Bronchial epithelial cell (primary cell): ENCODE measurements around the gene KLHL24. TPM values are rescaled to one million over a fixed set of nuclear protein-coding genes. Genes with fewer than 3 reads are reported as not detected.

Experiments
- DNase-seq: peaks from one replicate; pipeline ENCODE4 v3.0.0-alpha.2; 2010; ENCODE audit warnings: low read depth
- FAIRE-seq: peaks from 2 replicates; lab custom pipeline; 2011; peaks lifted over from hg19 to GRCh38; lab: Jason Lieb, UNC
- H3K27me3 ChIP-seq: 2 replicates; pipeline ENCODE4 v1.5.1; 2011; ENCODE audit warnings: low read length; ENCODE audit not compliant: control insufficient read depth, insufficient read depth
- H3K36me3 ChIP-seq: 2 replicates; pipeline ENCODE4 v1.5.1; 2011; ENCODE audit warnings: low read length; ENCODE audit not compliant: control insufficient read depth, insufficient read depth
- H3K4me3 ChIP-seq: 2 replicates; pipeline ENCODE4 v1.5.1; 2011; ENCODE audit warnings: mild to moderate bottlenecking, low read depth, low read length, control low read depth
- total RNA-seq: library from RNA; depleted of rRNA; stranded (reverse); fragments of >200 nt; gene quantifications from 2 replicates; pipeline ENCODE4 v1.2.1, GENCODE V29; 2014
- TF ChIP-seq, protein P1 (sequence below): IDR thresholded peaks from 2 replicates; pipeline ENCODE4 v1.5.1; 2011; ENCODE audit warnings: mild to moderate bottlenecking, moderate library complexity, low read length, control low read depth, inconsistent platforms; ENCODE audit not compliant: insufficient read depth, severe bottlenecking

The KLHL24 gene
- total RNA-seq, 1 donor from 2014 or later: 63.4 TPM

DNA sequence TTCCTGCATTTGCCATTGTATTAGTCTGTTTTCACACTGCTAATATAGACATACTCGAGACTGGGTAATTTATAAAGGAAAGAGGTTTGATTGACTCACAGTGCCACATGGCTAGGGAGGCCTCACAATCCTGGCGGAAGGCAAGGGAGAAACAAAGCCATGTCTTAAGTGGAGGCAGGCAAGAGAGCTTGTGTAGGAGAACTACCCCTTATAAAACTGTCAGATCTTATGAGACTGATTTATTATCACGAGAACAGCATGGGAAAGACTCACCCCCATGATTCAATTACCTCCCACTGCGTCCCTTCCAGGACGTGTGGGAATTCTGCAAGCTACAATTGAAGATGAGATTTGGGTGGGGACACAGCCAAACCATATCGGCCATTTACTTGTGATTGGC lies 90.0 kb downstream of the KLHL24 start:
- H3K36me3 ChIP-seq: peaks cover 15% of the 10 kb centered on the region
- TF ChIP-seq, protein P1, sequence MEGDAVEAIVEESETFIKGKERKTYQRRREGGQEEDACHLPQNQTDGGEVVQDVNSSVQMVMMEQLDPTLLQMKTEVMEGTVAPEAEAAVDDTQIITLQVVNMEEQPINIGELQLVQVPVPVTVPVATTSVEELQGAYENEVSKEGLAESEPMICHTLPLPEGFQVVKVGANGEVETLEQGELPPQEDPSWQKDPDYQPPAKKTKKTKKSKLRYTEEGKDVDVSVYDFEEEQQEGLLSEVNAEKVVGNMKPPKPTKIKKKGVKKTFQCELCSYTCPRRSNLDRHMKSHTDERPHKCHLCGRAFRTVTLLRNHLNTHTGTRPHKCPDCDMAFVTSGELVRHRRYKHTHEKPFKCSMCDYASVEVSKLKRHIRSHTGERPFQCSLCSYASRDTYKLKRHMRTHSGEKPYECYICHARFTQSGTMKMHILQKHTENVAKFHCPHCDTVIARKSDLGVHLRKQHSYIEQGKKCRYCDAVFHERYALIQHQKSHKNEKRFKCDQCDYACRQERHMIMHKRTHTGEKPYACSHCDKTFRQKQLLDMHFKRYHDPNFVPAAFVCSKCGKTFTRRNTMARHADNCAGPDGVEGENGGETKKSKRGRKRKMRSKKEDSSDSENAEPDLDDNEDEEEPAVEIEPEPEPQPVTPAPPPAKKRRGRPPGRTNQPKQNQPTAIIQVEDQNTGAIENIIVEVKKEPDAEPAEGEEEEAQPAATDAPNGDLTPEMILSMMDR: no peak
- H3K27me3 ChIP-seq: no peaks in the 10 kb centered on the region
- FAIRE-seq (peak; percentile 66), DNase-seq (no peak)
- no peak overlapping the region for H3K4me3 ChIP-seq

DNA sequence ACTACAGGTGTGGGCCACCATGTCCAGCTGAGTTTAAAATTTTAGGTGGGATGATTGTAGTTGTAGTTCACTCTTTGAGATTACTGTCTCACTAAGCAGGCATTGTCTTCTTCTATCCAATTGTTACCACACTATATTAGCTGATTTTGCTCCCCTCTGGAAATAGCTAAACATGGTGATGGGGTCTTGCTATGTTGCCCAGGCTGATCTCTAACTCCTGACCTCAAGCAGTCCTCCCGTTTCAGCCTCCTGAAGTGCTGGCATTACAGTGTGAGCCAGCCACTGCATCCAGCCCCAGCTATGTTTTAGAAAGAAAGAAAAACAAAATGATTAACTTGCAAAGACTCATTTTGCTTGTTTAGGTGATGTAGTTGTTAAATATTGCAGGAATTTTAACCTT lies 92.8 kb downstream of the KLHL24 start:
- Histone ChIP-seq H3K36me3 (peaks cover 16% of the 10 kb centered on the region), H3K27me3 (no peaks in the 10 kb centered on the region), H3K4me3 (no peak overlapping the region)
- FAIRE-seq (no peak), DNase-seq (no peak)
- TF ChIP-seq, protein P1: no peak

DNA sequence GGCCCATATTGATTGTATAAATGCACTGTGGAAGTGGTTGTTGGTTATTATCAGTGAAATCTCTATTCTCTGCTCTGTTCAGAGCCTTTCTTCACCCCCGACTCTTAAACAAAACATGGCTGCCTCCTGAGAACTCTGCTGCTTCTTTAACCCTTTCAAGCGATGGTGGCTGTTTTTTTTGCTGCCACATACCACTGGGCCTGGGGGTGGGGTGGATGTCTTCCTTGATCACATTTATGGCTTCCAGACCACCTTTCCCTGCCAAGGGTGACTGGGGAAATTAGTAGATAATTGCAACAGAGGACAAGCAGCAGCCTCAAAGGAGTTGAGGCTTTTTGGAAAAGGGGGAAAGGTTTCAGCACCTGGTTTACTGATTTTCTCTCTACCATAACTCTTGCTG lies 94.9 kb downstream of the KLHL24 start:
- Histone ChIP-seq H3K4me3 (no peak overlapping the region), H3K36me3 (peaks cover 19% of the 10 kb centered on the region), H3K27me3 (no peaks in the 10 kb centered on the region)
- FAIRE-seq (no peak), DNase-seq (no peak)
- TF ChIP-seq, protein P1: no peak

DNA sequence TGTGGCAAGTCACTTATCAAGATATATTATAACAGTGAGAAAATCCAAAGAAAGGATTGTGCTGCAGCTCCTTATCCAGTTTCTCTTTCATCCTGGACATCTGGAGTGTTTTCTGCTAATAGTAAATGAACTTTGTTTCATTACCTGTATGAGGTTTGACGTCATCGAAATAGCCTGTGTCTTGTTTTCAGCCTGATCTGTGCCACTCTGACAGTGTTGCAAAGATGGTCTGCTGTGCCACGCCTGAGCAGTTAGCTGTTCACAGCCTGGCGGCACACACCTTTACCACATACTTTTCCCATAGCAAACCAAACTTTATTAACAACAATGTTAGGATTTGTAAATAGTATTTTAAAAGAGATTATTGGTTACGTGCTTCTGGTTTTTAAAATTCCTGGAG lies 96.2 kb downstream of the KLHL24 start:
- FAIRE-seq: no peak
- no peak for DNase-seq
- Histone ChIP-seq H3K4me3 (no peak overlapping the region), H3K36me3 (peaks cover 19% of the 10 kb centered on the region), H3K27me3 (no peaks in the 10 kb centered on the region)
- TF ChIP-seq, protein P1: no peak

DNA sequence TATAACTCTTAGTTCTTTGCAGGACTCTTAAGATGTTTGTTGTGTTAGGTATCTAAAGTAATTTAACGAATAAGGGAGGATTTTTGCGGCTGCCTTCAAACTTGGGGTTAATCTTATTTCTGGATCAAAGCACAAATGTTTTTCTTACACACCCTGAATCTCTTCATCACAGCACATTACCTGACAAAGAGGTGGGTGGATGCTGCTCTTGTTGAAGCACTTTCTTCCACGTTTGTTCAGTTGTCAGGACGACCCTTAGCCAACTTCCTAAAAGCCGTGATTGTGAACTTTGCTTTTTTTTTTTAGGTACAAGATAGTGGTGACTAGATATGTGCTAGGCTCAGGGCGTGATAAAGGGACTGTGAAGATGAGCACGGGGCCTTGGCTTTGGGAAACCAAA lies 98.1 kb downstream of the KLHL24 start:
- Histone ChIP-seq H3K27me3 (no peaks in the 10 kb centered on the region), H3K36me3 (peaks cover 11% of the 10 kb centered on the region), H3K4me3 (no peak overlapping the region)
- DNase-seq (no peak), FAIRE-seq (peak; percentile 36)
- TF ChIP-seq, protein P1: no peak

Other genes with a start within 250 kb of the KLHL24 start
- gene MCF2L2, start 207.0 kb upstream of the KLHL24 start, total RNA-seq: 0.26 TPM in 2 replicates
- under 0.01 TPM in 2 replicates for gene KLHL6, start 79.9 kb upstream of the KLHL24 start, total RNA-seq
- 18.2 and 19.7 TPM in 2 replicates for gene YEATS2, start 62.2 kb downstream of the KLHL24 start, total RNA-seq
- gene MAP6D1, start 190.0 kb downstream of the KLHL24 start, total RNA-seq: 0.79 and 0.90 TPM in 2 replicates
- gene PARL, start 249.3 kb downstream of the KLHL24 start, total RNA-seq: 68.0 and 75.6 TPM in 2 replicates